Keratinocyte (primary cell): ENCODE data around the gene ARMCX1. TPM values are rescaled to one million over a fixed set of nuclear protein-coding genes. Genes with fewer than 3 reads are reported as not detected.
A peak's percentile ranks its signal among the peaks of the same experiment; 100 is the strongest.
"Not testable (repeated sequence)": the region's sequence is repeated elsewhere in the genome, so short reads cannot be mapped to it uniquely, and the experiment has no call there.

Experiments
- DNase-seq: peaks from one replicate; pipeline ENCODE4 v3.0.0-alpha.2; 2011; ENCODE audit warnings: low read depth, missing footprints, low spot score
- FAIRE-seq: peaks from 2 replicates; lab custom pipeline; 2011; peaks lifted over from hg19 to GRCh38; lab: Jason Lieb, UNC
- H2AFZ ChIP-seq: 2 replicates; pipeline ENCODE4 v1.6.0; 2012; ENCODE audit warnings: low read length, control low read depth, inconsistent platforms; ENCODE audit not compliant: control insufficient read depth
- H3K27ac ChIP-seq: 2 replicates; pipeline ENCODE4 v1.5.1; 2011; ENCODE audit warnings: low read length; ENCODE audit not compliant: control insufficient read depth, insufficient read depth
- H3K27me3 ChIP-seq: 3 replicates; pipeline ENCODE4 v1.6.0; 2011; ENCODE audit warnings: low read length; ENCODE audit not compliant: control insufficient read depth, insufficient read depth; ENCODE audit errors: extremely low read depth
- H3K36me3 ChIP-seq, 2 experiments: 2 replicates in 1 of 2; 3 replicates in 1 of 2; pipeline ENCODE4 v1.5.1; 2011; ENCODE audit warnings: low read length in 2 of 2, mild to moderate bottlenecking in 1 of 2; ENCODE audit not compliant: control insufficient read depth in 2 of 2, insufficient read depth in 2 of 2; ENCODE audit errors: extremely low read depth in 1 of 2
- H3K4me1 ChIP-seq: 3 replicates; pipeline ENCODE4 v1.5.1; 2011; ENCODE audit warnings: low read length; ENCODE audit not compliant: control insufficient read depth, insufficient read depth; ENCODE audit errors: extremely low read depth
- H3K4me2 ChIP-seq: 3 replicates; pipeline ENCODE4 v1.6.0; 2011; ENCODE audit warnings: low read depth, low read length; ENCODE audit not compliant: control insufficient read depth, insufficient read depth; ENCODE audit errors: extremely low read depth
- H3K4me3 ChIP-seq, 3 experiments: fragments of 200-600 bp in 1 of 3; sonication (generic) in 1 of 3; 2 replicates in 2 of 3; 3 replicates in 1 of 3; pipeline ENCODE4 v1.5.1; 2011 to 2016; ENCODE audit warnings: low read length in 3 of 3, mild to moderate bottlenecking in 3 of 3, control low read depth in 2 of 3, inconsistent platforms in 1 of 3, low read depth in 1 of 3, mixed read lengths in 1 of 3, mixed run types in 1 of 3, moderate library complexity in 1 of 3; ENCODE audit not compliant: control insufficient read depth in 2 of 3, insufficient read depth in 2 of 3; ENCODE audit errors: extremely low read depth in 1 of 3
- H3K79me2 ChIP-seq: 2 replicates; pipeline ENCODE4 v1.6.0; 2012; ENCODE audit warnings: low read length; ENCODE audit not compliant: control insufficient read depth, insufficient read depth
- H3K9ac ChIP-seq: 3 replicates; pipeline ENCODE4 v1.6.0; 2011; ENCODE audit warnings: low read length; ENCODE audit not compliant: control insufficient read depth, insufficient read depth; ENCODE audit errors: extremely low read depth
- H3K9me1 ChIP-seq: 3 replicates; pipeline ENCODE4 v1.6.0; 2011; ENCODE audit warnings: low read length; ENCODE audit not compliant: control insufficient read depth, insufficient read depth; ENCODE audit errors: extremely low read depth
- H3K9me3 ChIP-seq: 2 replicates; pipeline ENCODE4 v1.5.1; 2012; ENCODE audit warnings: low read depth, low read length; ENCODE audit not compliant: control insufficient read depth
- H4K20me1 ChIP-seq: 3 replicates; pipeline ENCODE4 v1.6.0; 2011; ENCODE audit warnings: low read length; ENCODE audit not compliant: control insufficient read depth, insufficient read depth; ENCODE audit errors: extremely low read depth
- CTCF ChIP-seq, 3 experiments: IDR thresholded peaks in 1 of 3; conservative IDR thresholded peaks in 1 of 3; optimal IDR thresholded peaks in 1 of 3; 2 replicates in 2 of 3; 3 replicates in 1 of 3; pipeline versions ENCODE3 to v1.5.1; 2011; ENCODE audit warnings: low read length in 3 of 3, mild to moderate bottlenecking in 3 of 3, moderate library complexity in 2 of 3, control low read depth in 1 of 3, inconsistent platforms in 1 of 3; ENCODE audit not compliant: insufficient read depth in 2 of 3; ENCODE audit errors: extremely low read depth in 1 of 3
- EZH2 ChIP-seq: IDR thresholded peaks from one replicate; pipeline ENCODE4 v1.6.1; 2012; ENCODE audit warnings: inconsistent platforms, mild to moderate bottlenecking, low read length, moderate library complexity
- dilution Hi-C: fragments of 300-500 bp; cut with MboI; formaldehyde crosslinking; loops from one replicate; pipeline ENCODE4 v1.7.0; 2020; ENCODE audit warnings: low sequenced_read_pairs; ENCODE audit not compliant: extremely low pct_ligation_motif_present
- polyA plus RNA-seq, 5 experiments: library from polyadenylated mRNA; depleted of rRNA in 3 of 5; stranded (reverse) in 3 of 5; stranded (forward) in 1 of 5; unstranded in 1 of 5; fragments of >200 nt; gene quantifications; 1 replicate in 1 of 5; 2 replicates in 3 of 5; 3 replicates in 1 of 5; pipeline versions ENCODE4 v1.2.1 to v1.2.3, GENCODE V29; 2011 to 2012; ENCODE audit warnings: missing spikeins in 2 of 5, low read depth in 1 of 5, low replicate concordance in 1 of 5

The ARMCX1 gene
- polyA plus RNA-seq, 1 donor (not counting 4 experiments of a cell fraction or from before 2014, with no cell fraction given) = 16.1 TPM

GRCh38 chrX:101595739-101596419 lies 45.5 kb downstream of the ARMCX1 start:
- Histone ChIP-seq H3K27ac (no peak overlapping the region), H2AFZ (no peak overlapping the region), H3K9me1 (no peaks in the 10 kb centered on the region), H3K9me3 (no peaks in the 10 kb centered on the region), H3K4me2 (no peak overlapping the region), H4K20me1 (no peaks in the 10 kb centered on the region), H3K79me2 (no peaks in the 10 kb centered on the region), H3K4me1 (no peaks in the 10 kb centered on the region), H3K9ac (no peak overlapping the region), H3K4me3 (no peak overlapping the region), H3K36me3 (no peaks in the 10 kb centered on the region), H3K27me3 (no peaks in the 10 kb centered on the region)
- peak; percentile 17 for FAIRE-seq
- no peak for TF ChIP-seq EZH2
- peak; percentile 34 to 64 (median 44) for TF ChIP-seq CTCF (optimal IDR thresholded peaks at IDR 0.05 in 1 of 3, IDR thresholded peaks at IDR 0.05 in 1 of 3, conservative IDR thresholded peaks at IDR 0.05 in 1 of 3; ENCODE audit: extremely low read depth in 1 of 3, insufficient read depth in 2 of 3, low read length in 3 of 3)
- dilution Hi-C loops = no loop called here
- DNase-seq = no peak

- H3K27me3 ChIP-seq, H2AFZ ChIP-seq, DNase-seq, H3K36me3 ChIP-seq, H3K9me1 ChIP-seq, dilution Hi-C loops, H3K9ac ChIP-seq, H3K79me2 ChIP-seq, H4K20me1 ChIP-seq, H3K9me3 ChIP-seq, H3K4me1 ChIP-seq, H3K4me2 ChIP-seq, H3K27ac ChIP-seq, H3K4me3 ChIP-seq: not testable (repeated sequence)
- FAIRE-seq = peak; percentile 9
Measured at GRCh38 chrX:101599592-101599991, 49.2 kb downstream of the ARMCX1 start.

- TF ChIP-seq EZH2 (no peak), CTCF (optimal IDR thresholded peaks at IDR 0.05 in 1 of 3, IDR thresholded peaks at IDR 0.05 in 1 of 3, conservative IDR thresholded peaks at IDR 0.05 in 1 of 3; ENCODE audit: extremely low read depth in 1 of 3, insufficient read depth in 2 of 3, low read length in 3 of 3) (no peak)
- no peak overlapping the region for H3K27ac ChIP-seq
- H3K4me2 ChIP-seq = no peak overlapping the region
- H3K27me3 ChIP-seq = peaks cover 3% of the 10 kb centered on the region
- dilution Hi-C loops = no loop called here
- no peaks in the 10 kb centered on the region for H4K20me1 ChIP-seq
- FAIRE-seq (no peak), DNase-seq (no peak)
- H3K4me1 ChIP-seq = no peaks in the 10 kb centered on the region
- H2AFZ ChIP-seq = no peak overlapping the region
- no peak overlapping the region for H3K9ac ChIP-seq
- H3K79me2 ChIP-seq = no peaks in the 10 kb centered on the region
- H3K9me1 ChIP-seq = no peaks in the 10 kb centered on the region
- H3K4me3 ChIP-seq = no peak overlapping the region
- no peaks in the 10 kb centered on the region for H3K9me3 ChIP-seq
- no peaks in the 10 kb centered on the region for H3K36me3 ChIP-seq
Measured at GRCh38 chrX:101602077-101602476, 51.7 kb downstream of the ARMCX1 start.
